Measurements from ENCODE around the gene OLA1.

DNA sequence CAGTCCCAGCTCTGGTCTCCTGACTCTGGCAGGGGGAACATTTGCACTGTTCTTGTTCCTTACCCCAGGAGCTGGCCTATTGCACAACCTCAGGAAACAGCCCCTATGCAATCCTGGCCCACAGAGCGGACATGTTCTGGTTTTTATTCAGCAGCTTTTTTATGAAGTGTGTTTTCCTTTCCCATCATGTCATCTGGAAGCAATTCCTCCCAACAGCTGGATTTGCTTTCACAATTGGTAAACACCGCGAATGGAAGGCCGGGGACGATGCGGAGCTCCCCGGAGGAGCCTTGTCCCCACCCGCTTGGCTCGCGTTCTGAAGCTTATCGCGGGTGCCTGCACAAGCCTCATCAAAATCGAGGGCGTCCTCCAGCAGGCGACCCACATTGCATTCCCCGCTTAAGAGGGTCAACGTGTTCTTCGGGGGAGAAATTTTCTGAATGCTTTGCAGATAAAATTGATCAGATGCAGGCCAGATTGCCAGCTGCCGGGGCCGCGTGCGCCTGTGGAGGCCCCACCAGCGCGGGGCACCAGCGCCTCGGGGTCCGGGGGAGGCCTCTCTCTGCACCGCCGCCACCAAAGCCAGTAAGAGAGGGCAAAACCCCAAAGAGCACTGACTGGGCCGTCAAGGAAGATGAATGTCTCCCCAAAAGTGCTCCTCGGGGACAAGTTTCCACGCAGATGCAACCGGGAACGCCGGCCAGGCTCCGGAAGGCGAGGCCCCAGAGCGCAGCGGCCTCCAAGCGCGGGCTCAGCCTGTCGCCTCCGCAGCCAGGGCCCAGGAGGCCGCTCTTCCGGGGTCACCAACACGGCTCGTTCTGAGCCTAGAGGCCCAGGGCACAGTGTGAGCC is 222.8 kb downstream of the OLA1 start:
- TF ChIP-seq, protein P1, sequence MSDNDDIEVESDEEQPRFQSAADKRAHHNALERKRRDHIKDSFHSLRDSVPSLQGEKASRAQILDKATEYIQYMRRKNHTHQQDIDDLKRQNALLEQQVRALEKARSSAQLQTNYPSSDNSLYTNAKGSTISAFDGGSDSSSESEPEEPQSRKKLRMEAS (CRISPR knock-in tag; IDR thresholded peaks at IDR 0.05), result no peak
- TF ChIP-seq, protein P2, sequence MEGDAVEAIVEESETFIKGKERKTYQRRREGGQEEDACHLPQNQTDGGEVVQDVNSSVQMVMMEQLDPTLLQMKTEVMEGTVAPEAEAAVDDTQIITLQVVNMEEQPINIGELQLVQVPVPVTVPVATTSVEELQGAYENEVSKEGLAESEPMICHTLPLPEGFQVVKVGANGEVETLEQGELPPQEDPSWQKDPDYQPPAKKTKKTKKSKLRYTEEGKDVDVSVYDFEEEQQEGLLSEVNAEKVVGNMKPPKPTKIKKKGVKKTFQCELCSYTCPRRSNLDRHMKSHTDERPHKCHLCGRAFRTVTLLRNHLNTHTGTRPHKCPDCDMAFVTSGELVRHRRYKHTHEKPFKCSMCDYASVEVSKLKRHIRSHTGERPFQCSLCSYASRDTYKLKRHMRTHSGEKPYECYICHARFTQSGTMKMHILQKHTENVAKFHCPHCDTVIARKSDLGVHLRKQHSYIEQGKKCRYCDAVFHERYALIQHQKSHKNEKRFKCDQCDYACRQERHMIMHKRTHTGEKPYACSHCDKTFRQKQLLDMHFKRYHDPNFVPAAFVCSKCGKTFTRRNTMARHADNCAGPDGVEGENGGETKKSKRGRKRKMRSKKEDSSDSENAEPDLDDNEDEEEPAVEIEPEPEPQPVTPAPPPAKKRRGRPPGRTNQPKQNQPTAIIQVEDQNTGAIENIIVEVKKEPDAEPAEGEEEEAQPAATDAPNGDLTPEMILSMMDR (IDR thresholded peaks at IDR 0.05), result no peak
- TF ChIP-seq, protein P3, sequence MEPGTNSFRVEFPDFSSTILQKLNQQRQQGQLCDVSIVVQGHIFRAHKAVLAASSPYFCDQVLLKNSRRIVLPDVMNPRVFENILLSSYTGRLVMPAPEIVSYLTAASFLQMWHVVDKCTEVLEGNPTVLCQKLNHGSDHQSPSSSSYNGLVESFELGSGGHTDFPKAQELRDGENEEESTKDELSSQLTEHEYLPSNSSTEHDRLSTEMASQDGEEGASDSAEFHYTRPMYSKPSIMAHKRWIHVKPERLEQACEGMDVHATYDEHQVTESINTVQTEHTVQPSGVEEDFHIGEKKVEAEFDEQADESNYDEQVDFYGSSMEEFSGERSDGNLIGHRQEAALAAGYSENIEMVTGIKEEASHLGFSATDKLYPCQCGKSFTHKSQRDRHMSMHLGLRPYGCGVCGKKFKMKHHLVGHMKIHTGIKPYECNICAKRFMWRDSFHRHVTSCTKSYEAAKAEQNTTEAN (CRISPR knock-in tag; IDR thresholded peaks at IDR 0.05), result no peak
- TF ChIP-seq NFYB (CRISPR knock-in tag; conservative IDR thresholded peaks at IDR 0.05; ENCODE audit: low read depth) (no peak), JUN (CRISPR knock-in tag; IDR thresholded peaks at IDR 0.05) (no peak), MXD4 (CRISPR knock-in tag; IDR thresholded peaks at IDR 0.05; ENCODE audit: borderline replicate concordance) (no peak), ATF1 (CRISPR knock-in tag; IDR thresholded peaks at IDR 0.05) (no peak), GABPB1 (CRISPR knock-in tag; IDR thresholded peaks at IDR 0.05) (peak; percentile 49)
- TF ChIP-seq, protein P4, sequence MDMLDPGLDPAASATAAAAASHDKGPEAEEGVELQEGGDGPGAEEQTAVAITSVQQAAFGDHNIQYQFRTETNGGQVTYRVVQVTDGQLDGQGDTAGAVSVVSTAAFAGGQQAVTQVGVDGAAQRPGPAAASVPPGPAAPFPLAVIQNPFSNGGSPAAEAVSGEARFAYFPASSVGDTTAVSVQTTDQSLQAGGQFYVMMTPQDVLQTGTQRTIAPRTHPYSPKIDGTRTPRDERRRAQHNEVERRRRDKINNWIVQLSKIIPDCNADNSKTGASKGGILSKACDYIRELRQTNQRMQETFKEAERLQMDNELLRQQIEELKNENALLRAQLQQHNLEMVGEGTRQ (CRISPR knock-in tag; IDR thresholded peaks at IDR 0.05), result no peak

Measured in WTC11 (cell line).